GM23338 (cell line): ENCODE data around the gene OR13F1. TPM values are rescaled to one million over a fixed set of nuclear protein-coding genes. Genes with fewer than 3 reads are reported as not detected.

Experiments
- ATAC-seq: fragments of 200-7000 bp; cut with Tn5 transposase; 3 replicates; pipeline ENCODE4 v1.9.1; 2020
- DNase-seq: peaks from one replicate; pipeline ENCODE4 v3.0.0-alpha.2; 2015; ENCODE audit warnings: low spot score
- H2AFZ ChIP-seq: fragments of 200-600 bp; sonication (generic); 2 replicates; pipeline ENCODE4 v1.8.0; 2016; ENCODE audit warnings: antibody characterized with exemption, mild to moderate bottlenecking, moderate library complexity
- H3F3A ChIP-seq: fragments of 200-600 bp; sonication (generic); replicated peaks from 2 replicates; pipeline ENCODE4 v1.8.0; 2017; ENCODE audit warnings: antibody characterized with exemption, mixed run types, low read depth
- H3K27ac ChIP-seq: fragments of 200-600 bp; sonication (generic); 2 replicates; pipeline ENCODE4 v1.6.1; 2016; ENCODE audit warnings: low read depth
- H3K27me3 ChIP-seq: fragments of 200-600 bp; sonication (generic); 2 replicates; pipeline ENCODE4 v1.8.0; 2016; ENCODE audit warnings: mild to moderate bottlenecking, mixed run types, moderate library complexity; ENCODE audit not compliant: insufficient read depth
- H3K36me3 ChIP-seq: fragments of 200-600 bp; sonication (generic); 2 replicates; pipeline ENCODE4 v1.8.0; 2016; ENCODE audit warnings: mild to moderate bottlenecking; ENCODE audit not compliant: insufficient read depth
- H3K4me1 ChIP-seq: fragments of 200-600 bp; sonication (generic); 2 replicates; pipeline ENCODE4 v1.8.0; 2016; ENCODE audit warnings: mild to moderate bottlenecking, moderate library complexity; ENCODE audit not compliant: insufficient read depth
- H3K4me2 ChIP-seq: fragments of 200-600 bp; sonication (generic); 2 replicates; pipeline ENCODE4 v1.7.1; 2017; ENCODE audit warnings: mixed run types
- H3K4me3 ChIP-seq: fragments of 200-600 bp; sonication (generic); 2 replicates; pipeline ENCODE4 v1.6.1; 2016; ENCODE audit warnings: mixed run types
- H3K79me2 ChIP-seq: fragments of 200-600 bp; sonication (generic); replicated peaks from 2 replicates; pipeline ENCODE4 v1.8.0; 2017; ENCODE audit warnings: mild to moderate bottlenecking; ENCODE audit not compliant: insufficient read depth
- H3K9me2 ChIP-seq: fragments of 200-600 bp; sonication (generic); 2 replicates; pipeline ENCODE4 v1.8.0; 2017; ENCODE audit not compliant: insufficient read depth
- H4K20me1 ChIP-seq: fragments of 200-600 bp; sonication (generic); replicated peaks from 2 replicates; pipeline ENCODE4 v1.8.0; 2017; ENCODE audit warnings: mild to moderate bottlenecking; ENCODE audit not compliant: insufficient read depth
- H3K27ac Mint-ChIP-seq: 2 replicates; pipeline ENCODE4 v1.8.0; 2020; ENCODE audit warnings: inconsistent platforms, mild to moderate bottlenecking, moderate library complexity, mixed read lengths
- H3K27me3 Mint-ChIP-seq: 3 replicates; pipeline ENCODE4 v1.8.0; 2022; ENCODE audit warnings: low read depth, mild to moderate bottlenecking, moderate library complexity, mixed read lengths, inconsistent platforms; ENCODE audit not compliant: insufficient read depth, poor library complexity
- H3K36me3 Mint-ChIP-seq: 3 replicates; pipeline ENCODE4 v1.8.0; 2021; ENCODE audit warnings: low read depth, mild to moderate bottlenecking, inconsistent platforms, moderate library complexity, mixed read lengths
- H3K4me1 Mint-ChIP-seq: 3 replicates; pipeline ENCODE4 v1.8.0; 2020; ENCODE audit warnings: mild to moderate bottlenecking, inconsistent platforms, mixed read lengths
- H3K4me3 Mint-ChIP-seq: 3 replicates; pipeline ENCODE4 v1.8.0; 2021; ENCODE audit warnings: moderate library complexity, mild to moderate bottlenecking, inconsistent platforms, mixed read lengths
- H3K9me3 Mint-ChIP-seq: 3 replicates; pipeline ENCODE4 v1.8.0; 2020; ENCODE audit warnings: moderate library complexity, mild to moderate bottlenecking, inconsistent platforms, mixed read lengths
- CREB1 ChIP-seq: fragments of 250-450 bp; sonication (Bioruptor Pico); IDR thresholded peaks from 2 replicates; pipeline ENCODE4 v1.5.0; 2020; ENCODE audit warnings: low read depth, mild to moderate bottlenecking, moderate library complexity
- JUNB ChIP-seq: IDR thresholded peaks from one replicate; pipeline ENCODE4 v1.6.1; 2016; ENCODE audit warnings: antibody characterized with exemption; ENCODE audit not compliant: unreplicated experiment
- POLR2AphosphoS5 ChIP-seq: IDR thresholded peaks from 2 replicates; pipeline ENCODE4 v1.6.1; 2016; ENCODE audit warnings: antibody characterized with exemption, low read depth
- STAT1 ChIP-seq: IDR thresholded peaks from one replicate; pipeline ENCODE4 v1.6.1; 2016; ENCODE audit warnings: antibody characterized with exemption; ENCODE audit not compliant: unreplicated experiment
- polyA plus RNA-seq: library from polyadenylated mRNA; unstranded; fragments of >200 nt; fragmentation: Nextera tagmentation; extraction: Ambion mirVana; gene quantifications from 2 replicates; pipeline ENCODE4 v1.2.1, GENCODE V29; 2016
- total RNA-seq: library from RNA; depleted of rRNA; stranded (reverse); fragments of >200 nt; shearing (Covaris generic); gene quantifications from 2 replicates; pipeline ENCODE4 v1.2.3, GENCODE V29; 2014
- TF ChIP-seq, protein P1 (sequence below): fragments of 250-450 bp; sonication (Bioruptor Pico); IDR thresholded peaks from 2 replicates; pipeline ENCODE4 v1.5.0; 2020; ENCODE audit warnings: mild to moderate bottlenecking, moderate library complexity

Gene OR13F1
- total and polyA plus RNA-seq, 2 experiments from 2014 or later = not detected

GRCh38 chr9:104536756-104537155 is 32.7 kb downstream of the OR13F1 start, which contains the start of gene OR13C3 (continued):
- no peak for TF ChIP-seq JUNB
- no peak for TF ChIP-seq STAT1
- no peak for TF ChIP-seq POLR2AphosphoS5
- TF ChIP-seq, protein P1, sequence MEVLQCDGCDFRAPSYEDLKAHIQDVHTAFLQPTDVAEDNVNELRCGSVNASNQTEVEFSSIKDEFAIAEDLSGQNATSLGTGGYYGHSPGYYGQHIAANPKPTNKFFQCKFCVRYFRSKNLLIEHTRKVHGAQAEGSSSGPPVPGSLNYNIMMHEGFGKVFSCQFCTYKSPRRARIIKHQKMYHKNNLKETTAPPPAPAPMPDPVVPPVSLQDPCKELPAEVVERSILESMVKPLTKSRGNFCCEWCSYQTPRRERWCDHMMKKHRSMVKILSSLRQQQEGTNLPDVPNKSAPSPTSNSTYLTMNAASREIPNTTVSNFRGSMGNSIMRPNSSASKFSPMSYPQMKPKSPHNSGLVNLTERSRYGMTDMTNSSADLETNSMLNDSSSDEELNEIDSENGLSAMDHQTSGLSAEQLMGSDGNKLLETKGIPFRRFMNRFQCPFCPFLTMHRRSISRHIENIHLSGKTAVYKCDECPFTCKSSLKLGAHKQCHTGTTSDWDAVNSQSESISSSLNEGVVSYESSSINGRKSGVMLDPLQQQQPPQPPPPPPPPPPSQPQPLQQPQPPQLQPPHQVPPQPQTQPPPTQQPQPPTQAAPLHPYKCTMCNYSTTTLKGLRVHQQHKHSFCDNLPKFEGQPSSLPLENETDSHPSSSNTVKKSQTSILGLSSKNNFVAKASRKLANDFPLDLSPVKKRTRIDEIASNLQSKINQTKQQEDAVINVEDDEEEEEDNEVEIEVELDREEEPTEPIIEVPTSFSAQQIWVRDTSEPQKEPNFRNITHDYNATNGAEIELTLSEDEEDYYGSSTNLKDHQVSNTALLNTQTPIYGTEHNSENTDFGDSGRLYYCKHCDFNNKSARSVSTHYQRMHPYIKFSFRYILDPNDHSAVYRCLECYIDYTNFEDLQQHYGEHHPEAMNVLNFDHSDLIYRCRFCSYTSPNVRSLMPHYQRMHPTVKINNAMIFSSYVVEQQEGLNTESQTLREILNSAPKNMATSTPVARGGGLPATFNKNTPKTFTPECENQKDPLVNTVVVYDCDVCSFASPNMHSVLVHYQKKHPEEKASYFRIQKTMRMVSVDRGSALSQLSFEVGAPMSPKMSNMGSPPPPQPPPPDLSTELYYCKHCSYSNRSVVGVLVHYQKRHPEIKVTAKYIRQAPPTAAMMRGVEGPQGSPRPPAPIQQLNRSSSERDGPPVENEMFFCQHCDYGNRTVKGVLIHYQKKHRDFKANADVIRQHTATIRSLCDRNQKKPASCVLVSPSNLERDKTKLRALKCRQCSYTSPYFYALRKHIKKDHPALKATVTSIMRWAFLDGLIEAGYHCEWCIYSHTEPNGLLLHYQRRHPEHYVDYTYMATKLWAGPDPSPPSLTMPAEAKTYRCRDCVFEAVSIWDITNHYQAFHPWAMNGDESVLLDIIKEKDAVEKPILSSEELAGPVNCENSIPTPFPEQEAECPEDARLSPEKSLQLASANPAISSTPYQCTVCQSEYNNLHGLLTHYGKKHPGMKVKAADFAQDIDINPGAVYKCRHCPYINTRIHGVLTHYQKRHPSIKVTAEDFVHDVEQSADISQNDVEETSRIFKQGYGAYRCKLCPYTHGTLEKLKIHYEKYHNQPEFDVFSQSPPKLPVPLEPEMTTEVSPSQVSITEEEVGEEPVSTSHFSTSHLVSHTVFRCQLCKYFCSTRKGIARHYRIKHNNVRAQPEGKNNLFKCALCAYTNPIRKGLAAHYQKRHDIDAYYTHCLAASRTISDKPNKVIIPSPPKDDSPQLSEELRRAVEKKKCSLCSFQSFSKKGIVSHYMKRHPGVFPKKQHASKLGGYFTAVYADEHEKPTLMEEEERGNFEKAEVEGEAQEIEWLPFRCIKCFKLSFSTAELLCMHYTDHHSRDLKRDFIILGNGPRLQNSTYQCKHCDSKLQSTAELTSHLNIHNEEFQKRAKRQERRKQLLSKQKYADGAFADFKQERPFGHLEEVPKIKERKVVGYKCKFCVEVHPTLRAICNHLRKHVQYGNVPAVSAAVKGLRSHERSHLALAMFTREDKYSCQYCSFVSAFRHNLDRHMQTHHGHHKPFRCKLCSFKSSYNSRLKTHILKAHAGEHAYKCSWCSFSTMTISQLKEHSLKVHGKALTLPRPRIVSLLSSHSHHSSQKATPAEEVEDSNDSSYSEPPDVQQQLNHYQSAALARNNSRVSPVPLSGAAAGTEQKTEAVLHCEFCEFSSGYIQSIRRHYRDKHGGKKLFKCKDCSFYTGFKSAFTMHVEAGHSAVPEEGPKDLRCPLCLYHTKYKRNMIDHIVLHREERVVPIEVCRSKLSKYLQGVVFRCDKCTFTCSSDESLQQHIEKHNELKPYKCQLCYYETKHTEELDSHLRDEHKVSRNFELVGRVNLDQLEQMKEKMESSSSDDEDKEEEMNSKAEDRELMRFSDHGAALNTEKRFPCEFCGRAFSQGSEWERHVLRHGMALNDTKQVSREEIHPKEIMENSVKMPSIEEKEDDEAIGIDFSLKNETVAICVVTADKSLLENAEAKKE (CRISPR knock-in tag) = no peak

- Mint-ChIP-seq H3K4me1 (no peaks in the 10 kb centered on the region), H3K27me3 (no peaks in the 10 kb centered on the region), H3K27ac (no peak overlapping the region), H3K4me3 (no peak overlapping the region), H3K9me3 (no peaks in the 10 kb centered on the region), H3K36me3 (no peaks in the 10 kb centered on the region)
- Histone ChIP-seq H3K27me3 (no peaks in the 10 kb centered on the region), H3K4me3 (no peak overlapping the region), H3K4me2 (no peak overlapping the region), H3K4me1 (no peaks in the 10 kb centered on the region), H3K9me2 (peaks cover 5% of the 10 kb centered on the region; the same call in 1 of the 2 replicates), H2AFZ (no peak overlapping the region), H4K20me1 (no peaks in the 10 kb centered on the region), H3K36me3 (no peaks in the 10 kb centered on the region), H3K79me2 (no peaks in the 10 kb centered on the region), H3F3A (no peaks in the 10 kb centered on the region), H3K27ac (no peak overlapping the region)
- DNase-seq = no peak
- TF ChIP-seq CREB1 (CRISPR knock-in tag) = no peak
- no peak for ATAC-seq
Observed at GRCh38 chr9:104539275-104539674, 35.2 kb downstream of the OR13F1 start.

DNA sequence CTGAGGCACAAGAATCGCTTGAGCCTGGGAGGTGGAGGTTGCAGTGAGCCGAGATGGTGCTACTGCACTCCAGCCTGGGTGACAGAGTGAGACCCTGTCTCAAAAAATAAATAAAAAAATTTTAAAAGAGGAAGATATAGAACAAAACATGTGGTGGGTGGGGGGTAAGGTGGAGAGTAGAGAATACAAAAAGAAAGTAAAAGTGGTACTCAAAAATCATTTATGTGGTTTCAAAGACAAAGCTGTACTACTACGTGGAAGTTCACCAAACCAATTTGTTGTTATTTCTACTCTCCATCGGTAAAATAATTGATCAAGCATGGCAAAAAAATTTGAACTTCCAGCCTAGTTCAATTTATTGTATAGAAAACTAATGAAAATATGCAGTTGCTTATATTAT is 40.6 kb downstream of the OR13F1 start:
- DNase-seq (no peak), ATAC-seq (no peak)
- Histone ChIP-seq H3K27ac (no peak overlapping the region), H3K4me3 (no peak overlapping the region), H2AFZ (no peak overlapping the region; the same call in 1 of the 2 replicates), H3K79me2 (no peaks in the 10 kb centered on the region), H3K4me1 (no peaks in the 10 kb centered on the region), H3K27me3 (no peaks in the 10 kb centered on the region), H3K4me2 (no peak overlapping the region), H4K20me1 (no peaks in the 10 kb centered on the region), H3F3A (no peaks in the 10 kb centered on the region), H3K9me2 (no peaks in the 10 kb centered on the region), H3K36me3 (no peaks in the 10 kb centered on the region)
- Mint-ChIP-seq H3K4me1 (no peaks in the 10 kb centered on the region), H3K9me3 (no peaks in the 10 kb centered on the region), H3K36me3 (no peaks in the 10 kb centered on the region), H3K4me3 (no peak overlapping the region), H3K27me3 (no peaks in the 10 kb centered on the region), H3K27ac (no peak overlapping the region)
- TF ChIP-seq, protein P1 (CRISPR knock-in tag) = no peak
